Astrocyte (in vitro differentiated cells and primary cell): Measurements from ENCODE around the gene CERS5. TPM values are rescaled to one million over a fixed set of nuclear protein-coding genes. Genes with fewer than 3 reads are reported as not detected.

ENCODE experiments used
- DNase-seq: peaks from one replicate; pipeline ENCODE4 v3.0.0-alpha.2; 2010; ENCODE audit warnings: low read depth
- FAIRE-seq: peaks from 2 replicates; lab custom pipeline; 2011; peaks lifted over from hg19 to GRCh38; lab: Jason Lieb, UNC
- H2AFZ ChIP-seq: 2 replicates; pipeline ENCODE4 v1.6.0; 2012; ENCODE audit warnings: low read depth, low read length, inconsistent platforms
- H3K27ac ChIP-seq: 2 replicates; pipeline ENCODE4 v1.5.1; 2011; ENCODE audit warnings: low read depth, low read length, inconsistent platforms
- H3K27me3 ChIP-seq: 2 replicates; pipeline ENCODE4 v1.6.0; 2011; ENCODE audit warnings: low read length, inconsistent platforms; ENCODE audit not compliant: insufficient read depth
- H3K36me3 ChIP-seq: 2 replicates; pipeline ENCODE4 v1.5.1; 2011; ENCODE audit warnings: low read length, inconsistent platforms; ENCODE audit not compliant: insufficient read depth
- H3K4me1 ChIP-seq: 2 replicates; pipeline ENCODE4 v1.5.1; 2011; ENCODE audit warnings: low read length, inconsistent platforms; ENCODE audit not compliant: insufficient read depth
- H3K4me2 ChIP-seq: 2 replicates; pipeline ENCODE4 v1.6.0; 2012; ENCODE audit warnings: low read length, inconsistent platforms
- H3K4me3 ChIP-seq: 2 replicates; pipeline ENCODE4 v1.5.1; 2011; ENCODE audit warnings: low read depth, mild to moderate bottlenecking, low read length, inconsistent platforms; ENCODE audit not compliant: insufficient read depth
- H3K79me2 ChIP-seq: 2 replicates; pipeline ENCODE4 v1.6.0; 2012; ENCODE audit warnings: mild to moderate bottlenecking, low read length, inconsistent platforms; ENCODE audit not compliant: insufficient read depth
- H3K9ac ChIP-seq: 2 replicates; pipeline ENCODE4 v1.6.0; 2012; ENCODE audit warnings: mild to moderate bottlenecking, low read length, inconsistent platforms
- H3K9me3 ChIP-seq: 2 replicates; pipeline ENCODE4 v1.5.1; 2012; ENCODE audit warnings: low read depth, mild to moderate bottlenecking, low read length, inconsistent platforms; ENCODE audit not compliant: insufficient read depth
- H4K20me1 ChIP-seq: 2 replicates; pipeline ENCODE4 v1.6.0; 2012; ENCODE audit warnings: low read length, inconsistent platforms; ENCODE audit not compliant: insufficient read depth
- H3K27ac Mint-ChIP-seq: one replicate; pipeline ENCODE4 v1.8.0; 2021; ENCODE audit warnings: mild to moderate bottlenecking, mixed read lengths; ENCODE audit not compliant: unreplicated experiment
- H3K27me3 Mint-ChIP-seq: one replicate; pipeline ENCODE4 v1.8.0; 2021; ENCODE audit warnings: low read depth, mixed read lengths; ENCODE audit not compliant: unreplicated experiment
- H3K36me3 Mint-ChIP-seq: one replicate; pipeline ENCODE4 v1.8.0; 2021; ENCODE audit warnings: low read depth, mixed read lengths; ENCODE audit not compliant: unreplicated experiment
- H3K4me1 Mint-ChIP-seq: one replicate; pipeline ENCODE4 v1.8.0; 2021; ENCODE audit warnings: low read depth, mixed read lengths; ENCODE audit not compliant: unreplicated experiment
- H3K4me3 Mint-ChIP-seq: one replicate; pipeline ENCODE4 v1.8.0; 2021; ENCODE audit warnings: mild to moderate bottlenecking, moderate library complexity, mixed read lengths; ENCODE audit not compliant: unreplicated experiment
- H3K9me3 Mint-ChIP-seq: one replicate; pipeline ENCODE4 v1.8.0; 2021; ENCODE audit warnings: mild to moderate bottlenecking, mixed read lengths; ENCODE audit not compliant: unreplicated experiment
- EZH2 ChIP-seq: IDR thresholded peaks from 2 replicates; pipeline ENCODE4 v1.6.1; 2012; ENCODE audit warnings: mild to moderate bottlenecking, low read length, inconsistent platforms; ENCODE audit not compliant: insufficient read depth
- total RNA-seq: library from RNA; stranded (reverse); gene quantifications from 2 replicates; pipeline ENCODE4 v1.2.1, GENCODE V29; 2021
- TF ChIP-seq, protein P1 (sequence below): IDR thresholded peaks from 2 replicates; pipeline ENCODE4 v1.5.1; 2011; ENCODE audit warnings: low read depth, mild to moderate bottlenecking, inconsistent platforms, low read length, moderate library complexity; ENCODE audit not compliant: insufficient read depth

The CERS5 gene
- total RNA-seq, 1 donor from 2014 or later, result 115 TPM

GRCh38 chr12:50109319-50109718, 57.9 kb downstream of the CERS5 start:
- Histone ChIP-seq H3K36me3 (no peaks in the 10 kb centered on the region), H3K27me3 (no peaks in the 10 kb centered on the region), H3K9me3 (no peaks in the 10 kb centered on the region), H3K79me2 (peaks cover 20% of the 10 kb centered on the region), H3K4me3 (no peak overlapping the region), H2AFZ (no peak overlapping the region), H4K20me1 (peaks cover 3% of the 10 kb centered on the region), H3K9ac (no peak overlapping the region), H3K27ac (no peak overlapping the region), H3K4me2 (no peak overlapping the region), H3K4me1 (peaks cover 10% of the 10 kb centered on the region)
- Mint-ChIP-seq H3K9me3 (no peaks in the 10 kb centered on the region), H3K4me1 (peaks cover 20% of the 10 kb centered on the region), H3K4me3 (no peak overlapping the region), H3K27ac (no peak overlapping the region), H3K27me3 (peaks cover 10% of the 10 kb centered on the region), H3K36me3 (peaks cover 9% of the 10 kb centered on the region)
- TF ChIP-seq, protein P1, sequence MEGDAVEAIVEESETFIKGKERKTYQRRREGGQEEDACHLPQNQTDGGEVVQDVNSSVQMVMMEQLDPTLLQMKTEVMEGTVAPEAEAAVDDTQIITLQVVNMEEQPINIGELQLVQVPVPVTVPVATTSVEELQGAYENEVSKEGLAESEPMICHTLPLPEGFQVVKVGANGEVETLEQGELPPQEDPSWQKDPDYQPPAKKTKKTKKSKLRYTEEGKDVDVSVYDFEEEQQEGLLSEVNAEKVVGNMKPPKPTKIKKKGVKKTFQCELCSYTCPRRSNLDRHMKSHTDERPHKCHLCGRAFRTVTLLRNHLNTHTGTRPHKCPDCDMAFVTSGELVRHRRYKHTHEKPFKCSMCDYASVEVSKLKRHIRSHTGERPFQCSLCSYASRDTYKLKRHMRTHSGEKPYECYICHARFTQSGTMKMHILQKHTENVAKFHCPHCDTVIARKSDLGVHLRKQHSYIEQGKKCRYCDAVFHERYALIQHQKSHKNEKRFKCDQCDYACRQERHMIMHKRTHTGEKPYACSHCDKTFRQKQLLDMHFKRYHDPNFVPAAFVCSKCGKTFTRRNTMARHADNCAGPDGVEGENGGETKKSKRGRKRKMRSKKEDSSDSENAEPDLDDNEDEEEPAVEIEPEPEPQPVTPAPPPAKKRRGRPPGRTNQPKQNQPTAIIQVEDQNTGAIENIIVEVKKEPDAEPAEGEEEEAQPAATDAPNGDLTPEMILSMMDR, result no peak
- TF ChIP-seq EZH2, result no peak
- no peak for DNase-seq
- no peak for FAIRE-seq

DNA sequence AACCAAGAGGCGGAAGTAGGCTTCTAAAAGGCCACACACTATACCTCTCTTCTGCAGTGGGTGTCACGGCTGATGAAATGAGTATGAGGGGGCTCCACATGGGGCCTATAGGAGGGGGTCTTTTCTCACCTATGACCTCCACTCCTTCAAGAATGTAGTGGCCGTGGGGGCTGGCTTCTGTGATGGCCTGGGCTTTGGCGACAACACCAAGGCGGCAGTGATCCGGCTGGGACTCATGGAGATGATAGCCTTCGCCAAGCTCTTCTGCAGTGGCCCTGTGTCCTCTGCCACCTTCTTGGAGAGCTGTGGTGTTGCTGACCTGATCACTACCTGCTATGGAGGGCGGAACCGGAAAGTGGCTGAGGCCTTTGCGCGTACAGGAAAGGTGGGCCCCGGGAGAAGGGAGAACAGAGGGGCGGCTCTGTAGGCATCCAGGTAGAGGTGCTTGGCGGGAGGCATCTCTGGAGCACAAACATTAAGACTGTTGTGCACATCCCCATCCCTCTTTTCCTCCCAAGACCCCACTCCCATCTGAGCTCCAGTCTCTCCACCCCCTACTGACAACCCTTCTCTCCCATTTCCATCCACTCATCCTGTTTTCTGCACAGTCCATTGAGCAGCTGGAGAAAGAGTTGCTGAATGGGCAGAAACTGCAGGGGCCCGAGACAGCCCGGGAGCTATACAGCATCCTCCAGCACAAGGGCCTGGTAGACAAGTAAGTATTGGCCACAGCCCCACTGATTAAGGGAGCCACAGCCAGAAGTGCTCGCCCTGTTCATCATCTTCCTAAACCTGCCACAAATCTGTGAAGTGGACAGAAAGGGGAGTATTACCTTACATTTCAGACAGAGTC, 59.5 kb downstream of the CERS5 start:
- H3K4me3 Mint-ChIP-seq, result no peak overlapping the region
- no peak for DNase-seq
- Histone ChIP-seq H3K4me2 (no peak overlapping the region), H2AFZ (no peak overlapping the region), H3K79me2 (peaks cover 4% of the 10 kb centered on the region), H3K4me3 (no peak overlapping the region), H3K36me3 (no peaks in the 10 kb centered on the region), H3K9ac (no peak overlapping the region), H3K27me3 (no peaks in the 10 kb centered on the region), H3K27ac (no peak overlapping the region), H3K9me3 (no peaks in the 10 kb centered on the region), H4K20me1 (no peaks in the 10 kb centered on the region), H3K4me1 (peaks cover 16% of the 10 kb centered on the region)
- no peaks in the 10 kb centered on the region for H3K9me3 Mint-ChIP-seq
- H3K4me1 Mint-ChIP-seq, result peaks cover 17% of the 10 kb centered on the region
- FAIRE-seq, result no peak
- no peak overlapping the region for H3K27ac Mint-ChIP-seq
- peaks cover 10% of the 10 kb centered on the region for H3K27me3 Mint-ChIP-seq
- H3K36me3 Mint-ChIP-seq, result peaks cover 6% of the 10 kb centered on the region
- TF ChIP-seq EZH2, result no peak
- TF ChIP-seq, protein P1, result no peak

DNA sequence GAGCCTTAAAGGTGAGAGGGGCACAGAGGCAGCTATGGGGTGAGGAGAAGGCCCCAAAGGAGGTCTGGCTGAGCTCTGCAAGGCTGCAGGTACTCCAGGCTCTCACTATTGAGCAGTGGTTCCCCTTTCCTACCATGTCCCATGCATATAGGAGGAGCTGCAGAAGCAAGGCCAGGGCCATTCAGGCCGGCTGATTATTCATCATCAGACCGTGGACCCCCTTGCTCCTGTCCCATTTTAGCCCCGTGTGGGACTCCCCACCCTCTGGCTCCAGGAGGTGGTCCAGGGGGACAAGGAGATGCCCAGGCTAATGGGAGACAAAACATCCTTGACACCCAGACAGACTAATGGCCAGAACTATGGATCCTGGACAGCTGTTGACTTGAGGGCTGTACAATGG, 60.3 kb downstream of the CERS5 start:
- Mint-ChIP-seq H3K36me3 (peaks cover 7% of the 10 kb centered on the region), H3K4me3 (no peak overlapping the region), H3K9me3 (no peaks in the 10 kb centered on the region), H3K4me1 (peaks cover 17% of the 10 kb centered on the region), H3K27ac (no peak overlapping the region), H3K27me3 (peaks cover 10% of the 10 kb centered on the region)
- no peak overlapping the region for H3K27ac ChIP-seq
- H3K36me3 ChIP-seq, result peaks cover 1% of the 10 kb centered on the region
- no peaks in the 10 kb centered on the region for H3K79me2 ChIP-seq
- H3K27me3 ChIP-seq, result no peaks in the 10 kb centered on the region
- no peak for TF ChIP-seq EZH2
- TF ChIP-seq, protein P1, result no peak
- no peak overlapping the region for H2AFZ ChIP-seq
- H4K20me1 ChIP-seq, result no peaks in the 10 kb centered on the region
- H3K9ac ChIP-seq, result no peak overlapping the region
- no peak for FAIRE-seq
- no peak overlapping the region for H3K4me3 ChIP-seq
- peaks cover 16% of the 10 kb centered on the region for H3K4me1 ChIP-seq
- no peak overlapping the region for H3K4me2 ChIP-seq
- no peak for DNase-seq
- no peaks in the 10 kb centered on the region for H3K9me3 ChIP-seq
